ENCODE results near the gene ZNF837.
A peak's percentile ranks its signal among the peaks of the same experiment; 100 is the strongest.
"Not testable (repeated sequence)": the region's sequence is repeated elsewhere in the genome, so short reads cannot be mapped to it uniquely, and the experiment has no call there.

The ZNF837 gene

GRCh38 chr19:58386576-58387337 lies 5.9 kb upstream of the ZNF837 start, which contains the start of gene RPS5:
TSS of gene RPS5 (plus strand) at chr19:58387269. CDS start at chr19:58388138, 869 bp downstream.
- H3K4me3 Mint-ChIP-seq: peak within 1 kb of the TSS; percentile 97
- DNase-seq: peak; percentile 95
- peak within 1 kb of the TSS; percentile 99 for H3K27ac Mint-ChIP-seq
- H3K36me3 Mint-ChIP-seq (ENCODE audit: low read depth): peaks cover 55% of the 10 kb centered on the region
- H3K4me1 Mint-ChIP-seq (ENCODE audit: low read depth): peaks cover 46% of the 10 kb centered on the region
- H3K9me3 Mint-ChIP-seq: no peaks in the 10 kb centered on the region
- no peaks in the 10 kb centered on the region for H3K27me3 Mint-ChIP-seq

GRCh38 chr19:58385891-58386575 lies 5.2 kb upstream of the ZNF837 start:
- H3K4me3 Mint-ChIP-seq: peak overlapping the region; percentile 97
- peaks cover 49% of the 10 kb centered on the region for H3K4me1 Mint-ChIP-seq (ENCODE audit: low read depth)
- H3K27ac Mint-ChIP-seq: peak overlapping the region; percentile 99
- peak; percentile 74 for DNase-seq
- H3K9me3 Mint-ChIP-seq: no peaks in the 10 kb centered on the region
- H3K36me3 Mint-ChIP-seq (ENCODE audit: low read depth): peaks cover 51% of the 10 kb centered on the region
- no peaks in the 10 kb centered on the region for H3K27me3 Mint-ChIP-seq

- no peaks in the 10 kb centered on the region for H3K27me3 Mint-ChIP-seq
- peak overlapping the region; percentile 97 for H3K4me3 Mint-ChIP-seq
- peaks cover 43% of the 10 kb centered on the region for H3K4me1 Mint-ChIP-seq (ENCODE audit: low read depth)
- no peak for DNase-seq
- H3K36me3 Mint-ChIP-seq (ENCODE audit: low read depth): peaks cover 46% of the 10 kb centered on the region
- no peaks in the 10 kb centered on the region for H3K9me3 Mint-ChIP-seq
- peak overlapping the region; percentile 99 for H3K27ac Mint-ChIP-seq
Observed at GRCh38 chr19:58385313-58385890, 4.6 kb upstream of the ZNF837 start.

- Mint-ChIP-seq H3K9me3 (no peaks in the 10 kb centered on the region), H3K36me3 (ENCODE audit: low read depth) (peaks cover 28% of the 10 kb centered on the region), H3K4me3 (peak overlapping the region; percentile 82), H3K4me1 (ENCODE audit: low read depth) (peaks cover 36% of the 10 kb centered on the region), H3K27ac (no peak overlapping the region), H3K27me3 (no peaks in the 10 kb centered on the region)
- DNase-seq: no peak
Observed at GRCh38 chr19:58382997-58383603, 2.3 kb upstream of the ZNF837 start.

GRCh38 chr19:58381460-58382212 lies 806 bp upstream of the ZNF837 start:
- peak overlapping the region; percentile 93 for H3K27ac Mint-ChIP-seq
- no peak for DNase-seq
- no peaks in the 10 kb centered on the region for H3K9me3 Mint-ChIP-seq
- peaks cover 13% of the 10 kb centered on the region for H3K36me3 Mint-ChIP-seq (ENCODE audit: low read depth)
- peaks cover 31% of the 10 kb centered on the region for H3K4me1 Mint-ChIP-seq (ENCODE audit: low read depth)
- no peaks in the 10 kb centered on the region for H3K27me3 Mint-ChIP-seq
- peak overlapping the region; percentile 82 for H3K4me3 Mint-ChIP-seq

- H3K36me3 Mint-ChIP-seq (ENCODE audit: low read depth): peaks cover 8% of the 10 kb centered on the region
- H3K27me3 Mint-ChIP-seq: no peaks in the 10 kb centered on the region
Observed at GRCh38 chr19:58380037-58380661, 681 bp downstream of the ZNF837 start.

GRCh38 chr19:58379246-58379645 lies 1.6 kb downstream of the ZNF837 start:
- Mint-ChIP-seq H3K4me1 (ENCODE audit: low read depth) (peaks cover 21% of the 10 kb centered on the region), H3K36me3 (ENCODE audit: low read depth) (peaks cover 8% of the 10 kb centered on the region), H3K27ac (peak overlapping the region; percentile 93), H3K9me3 (no peaks in the 10 kb centered on the region), H3K4me3 (peak overlapping the region; percentile 82), H3K27me3 (no peaks in the 10 kb centered on the region)
- no peak for DNase-seq

More at GRCh38 chr19:58380037-58380661, 681 bp downstream of the ZNF837 start:
- H3K27ac Mint-ChIP-seq: peak overlapping the region; percentile 93
- H3K9me3 Mint-ChIP-seq: no peaks in the 10 kb centered on the region
- DNase-seq: no peak
- H3K4me3 Mint-ChIP-seq: peak overlapping the region; percentile 82
- peaks cover 23% of the 10 kb centered on the region for H3K4me1 Mint-ChIP-seq (ENCODE audit: low read depth)

GRCh38 chr19:58376724-58377123 lies 4.1 kb downstream of the ZNF837 start:
- peaks cover 15% of the 10 kb centered on the region for H3K4me1 Mint-ChIP-seq (ENCODE audit: low read depth)
- H3K27me3 Mint-ChIP-seq; H3K9me3 Mint-ChIP-seq; DNase-seq; H3K27ac Mint-ChIP-seq; H3K36me3 Mint-ChIP-seq (ENCODE audit: low read depth); H3K4me3 Mint-ChIP-seq: not testable (repeated sequence)

- no peak overlapping the region for H3K4me3 Mint-ChIP-seq
- H3K9me3 Mint-ChIP-seq: no peaks in the 10 kb centered on the region
- H3K27ac Mint-ChIP-seq: no peak overlapping the region
- H3K27me3 Mint-ChIP-seq: no peaks in the 10 kb centered on the region
- no peak for DNase-seq
- peaks cover 2% of the 10 kb centered on the region for H3K4me1 Mint-ChIP-seq (ENCODE audit: low read depth)
- H3K36me3 Mint-ChIP-seq (ENCODE audit: low read depth): no peaks in the 10 kb centered on the region
Observed at GRCh38 chr19:58374200-58374599, 6.6 kb downstream of the ZNF837 start.

GRCh38 chr19:58372311-58373133 lies 8.3 kb downstream of the ZNF837 start:
- no peak overlapping the region for H3K4me3 Mint-ChIP-seq
- H3K4me1 Mint-ChIP-seq (ENCODE audit: low read depth): peaks cover 2% of the 10 kb centered on the region
- no peak for DNase-seq
- H3K27me3 Mint-ChIP-seq: no peaks in the 10 kb centered on the region
- no peaks in the 10 kb centered on the region for H3K9me3 Mint-ChIP-seq
- no peaks in the 10 kb centered on the region for H3K36me3 Mint-ChIP-seq (ENCODE audit: low read depth)
- H3K27ac Mint-ChIP-seq: no peak overlapping the region

- Mint-ChIP-seq H3K27me3 (no peaks in the 10 kb centered on the region), H3K4me3 (no peak overlapping the region), H3K9me3 (no peaks in the 10 kb centered on the region), H3K27ac (no peak overlapping the region), H3K36me3 (ENCODE audit: low read depth) (no peaks in the 10 kb centered on the region), H3K4me1 (ENCODE audit: low read depth) (no peaks in the 10 kb centered on the region)
- DNase-seq: no peak
Observed at GRCh38 chr19:58368561-58369360, 12.1 kb downstream of the ZNF837 start.

- H3K4me3 Mint-ChIP-seq: no peak overlapping the region
- no peak for DNase-seq
- H3K27me3 Mint-ChIP-seq: no peaks in the 10 kb centered on the region
- no peaks in the 10 kb centered on the region for H3K36me3 Mint-ChIP-seq (ENCODE audit: low read depth)
- peaks cover 1% of the 10 kb centered on the region for H3K4me1 Mint-ChIP-seq (ENCODE audit: low read depth)
- H3K9me3 Mint-ChIP-seq: no peaks in the 10 kb centered on the region
- H3K27ac Mint-ChIP-seq: no peak overlapping the region
Observed at GRCh38 chr19:58367698-58368454, 13.0 kb downstream of the ZNF837 start.
